Testis (tissue), 3 donors: ENCODE results near the gene FHL2. TPM values are rescaled to one million over a fixed set of nuclear protein-coding genes. Genes with fewer than 3 reads are reported as not detected.

Experiments
- DNase-seq: peaks from one replicate; pipeline ENCODE4 v3.0.0-alpha.2; 2019
- H3K27ac ChIP-seq, 2 donors: fragments of 200-600 bp; sonication (generic); one replicate each; pipeline ENCODE4 v1.5.1; 2019
- H3K27me3 ChIP-seq: fragments of 200-600 bp; sonication (generic); one replicate; pipeline ENCODE4 v1.5.1; 2019
- H3K36me3 ChIP-seq: fragments of 200-600 bp; sonication (generic); one replicate; pipeline ENCODE4 v1.5.1; 2017; ENCODE audit warnings: low read depth; ENCODE audit errors: missing control alignments
- H3K4me1 ChIP-seq: fragments of 200-600 bp; sonication (generic); one replicate; pipeline ENCODE4 v1.5.1; 2019
- H3K4me3 ChIP-seq, 2 donors: fragments of 200-600 bp; sonication (generic); one replicate each; pipeline ENCODE4 v1.5.1; 2017 to 2019
- H3K9me3 ChIP-seq: fragments of 200-600 bp; sonication (generic); one replicate; pipeline ENCODE4 v1.5.1; 2017
- CTCF ChIP-seq, 3 experiments: fragments of 450-650 bp in 2 of 3; fragments of 200-600 bp in 1 of 3; sonication (generic) in 1 of 3; IDR thresholded peaks; one replicate each; pipeline ENCODE4 v1.5.1; 2016 to 2019; ENCODE audit warnings: antibody characterized with exemption in 3 of 3, mild to moderate bottlenecking in 2 of 3, moderate library complexity in 1 of 3
- POLR2A ChIP-seq: fragments of 450-650 bp; IDR thresholded peaks from one replicate; pipeline ENCODE4 v1.6.1; 2017; ENCODE audit warnings: antibody characterized with exemption, mild to moderate bottlenecking, moderate library complexity
- WGBS, 2 donors: methylation state at CpG; one replicate each; pipeline ENCODE4 v1.1.5; 2018; 5-methylcytosine and 5-hydroxymethylcytosine counted together
- intact Hi-C: fragments of 100-400 bp; cut with DNase I; formaldehyde crosslinking; loops from one replicate; pipeline ENCODE4 v1.15.1; 2023; ENCODE audit warnings: low total_unique reads
- polyA plus RNA-seq: library from polyadenylated mRNA; stranded (reverse); fragments of 350-450 nt; fragmentation: Illumina TruSeq; extraction: RNeasy Lipid Tissue Mini Kit (QIAGEN cat#74804); gene quantifications from one replicate; pipeline ENCODE4 v1.2.3, GENCODE V29; 2014; ENCODE audit warnings: low read depth, low replicate concordance; ENCODE audit not compliant: insufficient read depth
- total RNA-seq, 2 donors: library from RNA; depleted of rRNA; stranded (reverse); fragments of >200 nt; gene quantifications; one replicate each; pipeline ENCODE4 v1.2.3, GENCODE V29; 2016

FHL2 gene
- total and polyA plus RNA-seq, 3 donors from 2014 or later = 76.9 to 154 (median 99.3) TPM

DNA sequence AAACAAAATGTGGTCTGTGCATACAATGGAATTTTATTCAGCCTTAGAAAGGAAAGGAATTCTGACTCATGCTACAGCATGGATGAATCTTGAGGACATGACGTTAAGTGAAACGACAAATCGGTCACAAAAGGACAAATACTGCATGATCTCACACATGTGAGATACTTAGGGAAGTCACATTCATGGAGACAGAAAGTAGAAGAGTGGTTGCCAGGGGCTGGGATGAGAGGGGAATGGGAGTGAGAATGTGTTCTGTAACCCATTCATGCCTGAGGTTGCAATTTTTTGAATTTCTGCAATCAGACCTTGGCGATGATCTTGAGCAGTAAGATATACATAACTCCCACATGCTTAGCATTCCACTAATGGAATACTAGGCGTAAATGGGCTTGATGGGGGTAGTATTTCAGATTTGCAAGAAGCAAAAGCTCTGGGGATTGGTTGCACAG is 22.0 kb downstream of the FHL2 start:
- Histone ChIP-seq H3K4me1 (peaks cover 82% of the 10 kb centered on the region), H3K36me3 (no peaks in the 10 kb centered on the region), H3K9me3 (no peaks in the 10 kb centered on the region), H3K4me3 (no peak overlapping the region), H3K27ac (peak overlapping the region in 1 of 2 donors; percentile 84), H3K27me3 (no peaks in the 10 kb centered on the region)
- no peak for DNase-seq
- no peak for TF ChIP-seq POLR2A
- no peak for TF ChIP-seq CTCF (IDR thresholded peaks at IDR 0.05)
- intact Hi-C loops = loop anchor here (10.0 kb wide), 1 partner anchor 118 kb away; no protein-coding TSS in a partner anchor
- WGBS, 2 donors = 68 to 70% methylated on average over 5 of the region's 5 CpGs

- Histone ChIP-seq H3K9me3 (no peaks in the 10 kb centered on the region), H3K36me3 (no peaks in the 10 kb centered on the region), H3K27me3 (no peaks in the 10 kb centered on the region), H3K4me1 (peaks cover 83% of the 10 kb centered on the region), H3K4me3 (no peak overlapping the region), H3K27ac (peak overlapping the region; percentile 62 to 71)
- 65 to 68% methylated on average over 11 of the region's 11 CpGs for WGBS, 2 donors
- no peak for TF ChIP-seq CTCF (IDR thresholded peaks at IDR 0.05)
- no peak for TF ChIP-seq POLR2A
- intact Hi-C loops = loop anchor here (10.0 kb wide), 1 partner anchor 119 kb away; no protein-coding TSS in a partner anchor
- no peak for DNase-seq
Observed at GRCh38 chr2:105376010-105376409, 22.8 kb downstream of the FHL2 start.

DNA sequence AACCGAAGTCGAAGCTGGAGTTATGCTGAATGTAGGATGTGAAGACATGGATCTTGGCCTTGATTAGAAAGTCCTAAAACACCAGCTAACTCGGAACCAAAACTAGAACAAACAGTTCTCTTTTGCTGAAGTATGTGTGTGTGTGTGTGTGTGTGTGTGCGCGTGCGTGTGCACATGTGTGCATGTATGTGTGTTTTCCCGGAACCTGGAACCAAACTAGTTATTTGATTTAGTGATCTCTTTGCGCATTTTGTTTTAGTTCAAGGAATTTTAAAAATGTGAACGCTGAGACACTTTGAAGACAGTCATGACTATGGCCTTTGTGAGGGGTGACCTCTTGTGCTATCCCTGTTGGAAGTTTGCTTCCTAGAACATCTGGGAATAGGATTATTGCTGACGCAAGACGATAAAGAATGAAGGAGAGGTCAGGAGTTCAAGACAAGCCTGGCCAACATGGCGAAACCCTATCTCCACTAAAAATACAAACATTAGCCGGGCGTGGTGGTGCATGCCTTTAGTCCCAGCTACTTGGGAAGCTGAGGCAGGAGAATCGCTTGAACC is 23.8 kb downstream of the FHL2 start:
- intact Hi-C loops = loop anchor here (10.0 kb wide), 1 partner anchor 120 kb away; no protein-coding TSS in a partner anchor
- H3K36me3 ChIP-seq = no peaks in the 10 kb centered on the region
- H3K9me3 ChIP-seq = no peaks in the 10 kb centered on the region
- no peak overlapping the region for H3K4me3 ChIP-seq
- peak; percentile 62 for DNase-seq
- H3K4me1 ChIP-seq = peaks cover 84% of the 10 kb centered on the region
- H3K27me3 ChIP-seq = no peaks in the 10 kb centered on the region
- H3K27ac ChIP-seq = peak overlapping the region; percentile 71 to 73
- WGBS, 2 donors = 47 to 60% methylated on average over 15 of the region's 15 CpGs
- TF ChIP-seq CTCF (IDR thresholded peaks at IDR 0.05) = no peak
- TF ChIP-seq POLR2A = no peak

- no peaks in the 10 kb centered on the region for H3K36me3 ChIP-seq
- no peaks in the 10 kb centered on the region for H3K27me3 ChIP-seq
- H3K27ac ChIP-seq = peak overlapping the region; percentile 71 to 73
- TF ChIP-seq POLR2A (no peak), CTCF (IDR thresholded peaks at IDR 0.05) (no peak)
- DNase-seq = no peak
- H3K9me3 ChIP-seq = no peaks in the 10 kb centered on the region
- WGBS, 2 donors = 42 to 57% methylated on average over 9 of the region's 9 CpGs
- intact Hi-C loops = loop anchor here (10.0 kb wide), 1 partner anchor 121 kb away; no protein-coding TSS in a partner anchor
- H3K4me3 ChIP-seq = no peak overlapping the region
- peaks cover 85% of the 10 kb centered on the region for H3K4me1 ChIP-seq
Observed at GRCh38 chr2:105373895-105374401, 24.9 kb downstream of the FHL2 start.
